ENCODE results near the gene FSTL5.

GRCh38 chr4:161791796-161792556 lies 371.8 kb downstream of the FSTL5 start:
- no peak for TF ChIP-seq MITF (IDR thresholded peaks at IDR 0.05)
- no peak for TF ChIP-seq TSC22D4 (tag; IDR thresholded peaks at IDR 0.05)
- no peak for TF ChIP-seq ZFP36 (IDR thresholded peaks at IDR 0.05; ENCODE audit: low read depth, low read length, partially characterized antibody)
- no peak for TF ChIP-seq CTCF (IDR thresholded peaks at IDR 0.05 in 2 of 3, conservative IDR thresholded peaks at IDR 0.05 in 1 of 3; ENCODE audit: insufficient read depth in 2 of 3, low read depth in 1 of 3, low read length in 3 of 3)
- TF ChIP-seq, protein P1, sequence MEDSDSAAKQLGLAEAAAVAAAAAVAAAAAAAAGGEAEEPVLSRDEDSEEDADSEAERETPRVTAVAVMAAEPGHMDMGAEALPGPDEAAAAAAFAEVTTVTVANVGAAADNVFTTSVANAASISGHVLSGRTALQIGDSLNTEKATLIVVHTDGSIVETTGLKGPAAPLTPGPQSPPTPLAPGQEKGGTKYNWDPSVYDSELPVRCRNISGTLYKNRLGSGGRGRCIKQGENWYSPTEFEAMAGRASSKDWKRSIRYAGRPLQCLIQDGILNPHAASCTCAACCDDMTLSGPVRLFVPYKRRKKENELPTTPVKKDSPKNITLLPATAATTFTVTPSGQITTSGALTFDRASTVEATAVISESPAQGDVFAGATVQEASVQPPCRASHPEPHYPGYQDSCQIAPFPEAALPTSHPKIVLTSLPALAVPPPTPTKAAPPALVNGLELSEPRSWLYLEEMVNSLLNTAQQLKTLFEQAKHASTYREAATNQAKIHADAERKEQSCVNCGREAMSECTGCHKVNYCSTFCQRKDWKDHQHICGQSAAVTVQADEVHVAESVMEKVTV (CRISPR knock-in tag; IDR thresholded peaks at IDR 0.05): no peak
- no peak for TF ChIP-seq ZNF146 (CRISPR knock-in tag; IDR thresholded peaks at IDR 0.05; ENCODE audit: unreplicated experiment)
- TF ChIP-seq ELF1 (tag; IDR thresholded peaks at IDR 0.05): no peak
- no peak for TF ChIP-seq JUND (IDR thresholded peaks at IDR 0.05; ENCODE audit: borderline replicate concordance, low read depth, low read length)
- TF ChIP-seq JUND (tag; IDR thresholded peaks at IDR 0.05; ENCODE audit: borderline replicate concordance, low read depth, low read length): no peak
- TF ChIP-seq CREB1 (IDR thresholded peaks at IDR 0.05): no peak
- TF ChIP-seq CREB1 (CRISPR knock-in tag; IDR thresholded peaks at IDR 0.05): no peak
- no peak for TF ChIP-seq SIN3A (IDR thresholded peaks at IDR 0.05; ENCODE audit: borderline replicate concordance in 2 of 2, control insufficient read depth in 1 of 2, low read depth in 2 of 2, low read length in 2 of 2)
